Measurements from ENCODE around the gene CDK15. TPM values are rescaled to one million over a fixed set of nuclear protein-coding genes. Genes with fewer than 3 reads are reported as not detected.

The CDK15 gene
- total RNA-seq, 1 experiment from 2014 or later: not detected

DNA sequence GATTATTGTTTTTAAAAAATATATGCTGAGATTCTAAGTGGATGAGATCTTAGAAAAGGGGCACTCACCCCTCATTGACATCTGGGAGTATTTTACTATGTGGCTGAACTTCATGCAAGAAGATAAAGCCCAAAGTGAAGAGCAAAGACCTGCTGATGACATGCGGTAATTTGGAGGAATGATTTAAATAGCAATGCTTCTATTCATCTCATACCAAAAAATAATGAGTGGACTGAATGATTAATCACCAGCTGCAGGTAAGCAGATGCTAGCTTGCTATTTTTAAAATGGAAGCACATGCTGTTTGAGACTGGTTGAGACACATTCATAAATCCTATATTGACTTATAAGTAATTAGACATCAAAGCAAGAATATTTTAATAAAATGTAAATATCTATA lies 12.7 kb upstream of the CDK15 start (continued):
- TF ChIP-seq, protein P1, sequence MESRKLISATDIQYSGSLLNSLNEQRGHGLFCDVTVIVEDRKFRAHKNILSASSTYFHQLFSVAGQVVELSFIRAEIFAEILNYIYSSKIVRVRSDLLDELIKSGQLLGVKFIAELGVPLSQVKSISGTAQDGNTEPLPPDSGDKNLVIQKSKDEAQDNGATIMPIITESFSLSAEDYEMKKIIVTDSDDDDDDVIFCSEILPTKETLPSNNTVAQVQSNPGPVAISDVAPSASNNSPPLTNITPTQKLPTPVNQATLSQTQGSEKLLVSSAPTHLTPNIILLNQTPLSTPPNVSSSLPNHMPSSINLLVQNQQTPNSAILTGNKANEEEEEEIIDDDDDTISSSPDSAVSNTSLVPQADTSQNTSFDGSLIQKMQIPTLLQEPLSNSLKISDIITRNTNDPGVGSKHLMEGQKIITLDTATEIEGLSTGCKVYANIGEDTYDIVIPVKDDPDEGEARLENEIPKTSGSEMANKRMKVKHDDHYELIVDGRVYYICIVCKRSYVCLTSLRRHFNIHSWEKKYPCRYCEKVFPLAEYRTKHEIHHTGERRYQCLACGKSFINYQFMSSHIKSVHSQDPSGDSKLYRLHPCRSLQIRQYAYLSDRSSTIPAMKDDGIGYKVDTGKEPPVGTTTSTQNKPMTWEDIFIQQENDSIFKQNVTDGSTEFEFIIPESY (IDR thresholded peaks at IDR 0.05; ENCODE audit: extremely low read depth, insufficient replicate concordance, low read length): no peak
- TF ChIP-seq CBX3 (IDR thresholded peaks at IDR 0.05; ENCODE audit: low read depth) (no peak), SRF (IDR thresholded peaks at IDR 0.05; ENCODE audit: low read depth) (no peak), POLR2AphosphoS5 (IDR thresholded peaks at IDR 0.05; ENCODE audit: low read depth, low read length) (no peak), ZFX (IDR thresholded peaks at IDR 0.05) (no peak), SP1 (IDR thresholded peaks at IDR 0.05; ENCODE audit: low read depth) (no peak), EZH2 (IDR thresholded peaks at IDR 0.05) (no peak)

DNA sequence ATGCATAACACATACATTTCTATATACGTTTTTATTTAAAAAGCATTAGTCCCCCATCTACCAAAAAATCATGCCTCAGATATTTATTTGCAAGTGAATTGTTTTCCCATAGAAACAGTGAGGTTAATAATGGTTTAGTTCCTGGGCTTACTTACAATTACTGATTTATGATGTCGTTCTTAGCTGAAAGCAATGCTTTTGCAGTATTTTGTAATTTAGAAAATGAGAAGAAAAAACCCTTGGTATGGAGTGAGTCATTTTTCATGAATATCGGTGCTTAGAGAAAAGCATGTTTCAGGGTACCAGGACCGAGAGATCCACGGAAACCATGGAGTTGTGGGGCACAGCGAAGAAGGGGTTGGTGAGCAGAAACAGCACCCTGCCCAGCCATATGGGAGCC lies 12.0 kb upstream of the CDK15 start:
- no peak overlapping the region for H3K9ac ChIP-seq (ENCODE audit: low read length)
- intact Hi-C loops (cut with micrococcal nuclease): loop anchor here (10.0 kb wide), 1 partner anchor 261 kb away; no protein-coding TSS in a partner anchor
- no peak overlapping the region for H3K27ac ChIP-seq (ENCODE audit: low read depth, low read length)
- no peak overlapping the region for H2AFZ ChIP-seq (ENCODE audit: low read depth, low read length, poor library complexity, severe bottlenecking)
- ChIA-PET RAD21 (ENCODE audit: low non-redundant PET in 1 of 2, low total read pairs in 2 of 2, uncharacterized antibody in 2 of 2, unreplicated experiment in 2 of 2) (no interaction called here), CTCF (no interaction called here), POLR2A (no interaction called here)
- no peak for DNase-seq (ENCODE audit: low read depth, low spot score)
- no peaks in the 10 kb centered on the region for H3K9me2 ChIP-seq (ENCODE audit: insufficient read depth)
- H3K79me2 ChIP-seq (ENCODE audit: insufficient read depth, low read length): no peaks in the 10 kb centered on the region
- H3K27me3 ChIP-seq (ENCODE audit: insufficient read depth, low read length): no peaks in the 10 kb centered on the region
- peaks cover 0 to 20% of the 10 kb centered on the region in 2 experiments; a peak in 2 of 4 replicates for H3K4me1 ChIP-seq (ENCODE audit: control insufficient read depth in 1 of 2, insufficient read depth in 2 of 2, low read length in 2 of 2)
- H3K4me3 ChIP-seq (replicated peaks in 1 of 2; ENCODE audit: low read depth in 1 of 2, low read length in 2 of 2): no peak overlapping the region
- BruUV-seq (replicated peaks): no TSS peak
- no peak for TF ChIP-seq JUND (IDR thresholded peaks at IDR 0.05)
- no peak for TF ChIP-seq POLR2AphosphoS5 (IDR thresholded peaks at IDR 0.05; ENCODE audit: low read depth, low read length)
- TF ChIP-seq FOSL1 (IDR thresholded peaks at IDR 0.05; ENCODE audit: low read depth): no peak
- TF ChIP-seq, protein P1 (IDR thresholded peaks at IDR 0.05; ENCODE audit: extremely low read depth, insufficient replicate concordance, low read length): no peak
- no peak for TF ChIP-seq EZH2phosphoT487 (IDR thresholded peaks at IDR 0.05; ENCODE audit: borderline replicate concordance)
- no peak for TF ChIP-seq SIN3A (IDR thresholded peaks at IDR 0.05; ENCODE audit: low read depth)
- no peak for TF ChIP-seq EZH2 (IDR thresholded peaks at IDR 0.05)
- TF ChIP-seq RAD21 (IDR thresholded peaks at IDR 0.05; ENCODE audit: low read depth): no peak
- no peak for TF ChIP-seq CBX3 (IDR thresholded peaks at IDR 0.05; ENCODE audit: low read depth)
- TF ChIP-seq EGR1 (IDR thresholded peaks at IDR 0.05; ENCODE audit: low read depth): no peak
- TF ChIP-seq YY1 (IDR thresholded peaks at IDR 0.05; ENCODE audit: extremely low read depth, insufficient replicate concordance, low read depth, low read length): no peak
- TF ChIP-seq ELF1 (IDR thresholded peaks at IDR 0.05; ENCODE audit: borderline replicate concordance, low read depth): no peak
- no peak for TF ChIP-seq SP1 (IDR thresholded peaks at IDR 0.05; ENCODE audit: low read depth)
- TF ChIP-seq ZFX (IDR thresholded peaks at IDR 0.05): no peak
- ATAC-seq: no peak
- H3K9me3 ChIP-seq (ENCODE audit: control insufficient read depth in 1 of 2, insufficient read depth in 1 of 2, low read depth in 1 of 2, low read length in 2 of 2): no peaks in the 10 kb centered on the region
- H3K4me2 ChIP-seq (ENCODE audit: low read length): no peak overlapping the region
- H4K20me1 ChIP-seq (ENCODE audit: insufficient read depth): no peaks in the 10 kb centered on the region
- H3K36me3 ChIP-seq (ENCODE audit: control insufficient read depth in 1 of 2, insufficient read depth in 2 of 2, low read length in 2 of 2): no peaks in the 10 kb centered on the region

Measured in HCT116 (cell line).